SK-N-SH treated with all-trans-retinoic acid at 6 μM for 48 hours (cell line): ENCODE data around the gene KCNK2.

Experiments used
- ATAC-seq: fragments of 200-7000 bp; cut with Tn5 transposase; 3 replicates; pipeline ENCODE4 v1.9.1; 2020; ENCODE audit warnings: mild to moderate bottlenecking, moderate library complexity
- ARNTL ChIP-seq: fragments of 450-650 bp; formaldehyde crosslinking; IDR thresholded peaks from 2 replicates; pipeline ENCODE4 v1.5.0; 2020; ENCODE audit warnings: low read depth, mild to moderate bottlenecking, moderate library complexity, borderline replicate concordance
- BACH2 ChIP-seq: fragments of 250-450 bp; sonication (Bioruptor Pico); IDR thresholded peaks from 2 replicates; pipeline ENCODE4 v1.9.0; 2021; ENCODE audit warnings: mild to moderate bottlenecking, borderline replicate concordance
- CREB5 ChIP-seq: fragments of 250-450 bp; sonication (Bioruptor Pico); IDR thresholded peaks from 2 replicates; pipeline ENCODE4 v1.5.1; 2020; ENCODE audit warnings: low read depth, mild to moderate bottlenecking, moderate library complexity
- CSRNP3 ChIP-seq: fragments of 250-450 bp; sonication (Bioruptor Pico); IDR thresholded peaks from 2 replicates; pipeline ENCODE4 v1.5.1; 2021; ENCODE audit warnings: mild to moderate bottlenecking, moderate library complexity
- ESRRG ChIP-seq: fragments of 250-450 bp; sonication (Bioruptor Pico); IDR thresholded peaks from 2 replicates; pipeline ENCODE4 v1.6.1; 2021; ENCODE audit warnings: mild to moderate bottlenecking
- GLIS3 ChIP-seq: fragments of 250-450 bp; sonication (Bioruptor Pico); IDR thresholded peaks from 2 replicates; pipeline ENCODE4 v1.5.0; 2020; ENCODE audit warnings: mild to moderate bottlenecking, moderate library complexity
- ISL1 ChIP-seq: fragments of 250-450 bp; sonication (Bioruptor Pico); IDR thresholded peaks from 2 replicates; pipeline ENCODE4 v2.1.2; 2022; ENCODE audit warnings: mild to moderate bottlenecking, moderate library complexity
- OSR1 ChIP-seq: fragments of 250-450 bp; sonication (Bioruptor Pico); IDR thresholded peaks from 2 replicates; pipeline ENCODE4 v1.8.0; 2022; ENCODE audit warnings: moderate library complexity, mild to moderate bottlenecking, inconsistent platforms
- PPARA ChIP-seq: fragments of 250-450 bp; sonication (Bioruptor Pico); IDR thresholded peaks from 2 replicates; pipeline ENCODE4 v1.5.0; 2020; ENCODE audit warnings: mild to moderate bottlenecking, borderline replicate concordance
- RARB ChIP-seq: fragments of 250-450 bp; sonication (Bioruptor Pico); IDR thresholded peaks from 2 replicates; pipeline ENCODE4 v1.8.0; 2021; ENCODE audit warnings: mild to moderate bottlenecking, moderate library complexity
- SNAI2 ChIP-seq: fragments of 250-450 bp; sonication (Bioruptor Pico); IDR thresholded peaks from 2 replicates; pipeline ENCODE4 v1.5.0; 2020; ENCODE audit warnings: mild to moderate bottlenecking, moderate library complexity
- TCF4 ChIP-seq: fragments of 250-450 bp; sonication (Bioruptor Pico); IDR thresholded peaks from 2 replicates; pipeline ENCODE4 v1.8.0; 2021; ENCODE audit warnings: mild to moderate bottlenecking, moderate library complexity, borderline replicate concordance
- TOX ChIP-seq: fragments of 250-450 bp; sonication (Bioruptor Pico); IDR thresholded peaks from 2 replicates; pipeline ENCODE4 v1.8.0; 2021; ENCODE audit warnings: mild to moderate bottlenecking, moderate library complexity, borderline replicate concordance
- ZC3H10 ChIP-seq: fragments of 250-450 bp; sonication (Bioruptor Pico); IDR thresholded peaks from 2 replicates; pipeline ENCODE4 v1.5.1; 2021; ENCODE audit warnings: mild to moderate bottlenecking, moderate library complexity
- ZFP3 ChIP-seq: fragments of 250-450 bp; sonication (Bioruptor Pico); IDR thresholded peaks from 2 replicates; pipeline ENCODE4 v1.5.0; 2020; ENCODE audit warnings: mild to moderate bottlenecking, moderate library complexity
- ZFP30 ChIP-seq: fragments of 450-650 bp; formaldehyde crosslinking; IDR thresholded peaks from 2 replicates; pipeline ENCODE4 v1.5.0; 2022; ENCODE audit warnings: mild to moderate bottlenecking, moderate library complexity
- ZNF565 ChIP-seq: fragments of 450-650 bp; formaldehyde crosslinking; conservative IDR thresholded peaks from 2 replicates; pipeline ENCODE4 v1.5.0; 2020; ENCODE audit warnings: low read depth, mild to moderate bottlenecking, moderate library complexity
- ZNF70 ChIP-seq: fragments of 450-650 bp; formaldehyde crosslinking; IDR thresholded peaks from 2 replicates; pipeline ENCODE4 v1.5.0; 2020; ENCODE audit warnings: mild to moderate bottlenecking, moderate library complexity
- ZNF8 ChIP-seq: fragments of 450-650 bp; formaldehyde crosslinking; IDR thresholded peaks from 2 replicates; pipeline ENCODE4 v1.5.0; 2020; ENCODE audit warnings: mild to moderate bottlenecking, moderate library complexity
- TF ChIP-seq, protein P1 (sequence below): fragments of 250-450 bp; sonication (Bioruptor Pico); IDR thresholded peaks from 2 replicates; pipeline ENCODE4 v1.8.0; 2020; ENCODE audit warnings: mild to moderate bottlenecking, moderate library complexity, borderline replicate concordance
- TF ChIP-seq, protein P2 (sequence below): fragments of 250-450 bp; sonication (Bioruptor Pico); IDR thresholded peaks from 2 replicates; pipeline ENCODE4 v1.8.0; 2021; ENCODE audit warnings: low read depth, mild to moderate bottlenecking, moderate library complexity, borderline replicate concordance
- TF ChIP-seq, protein P3 (sequence below): fragments of 250-450 bp; sonication (Bioruptor Pico); IDR thresholded peaks from 2 replicates; pipeline ENCODE4 v1.5.0; 2020; ENCODE audit warnings: mild to moderate bottlenecking, moderate library complexity

Gene KCNK2

GRCh38 chr1:215210167-215210566 is 127.6 kb downstream of the KCNK2 start:
- no peak for ATAC-seq
- TF ChIP-seq ARNTL (CRISPR knock-in tag) (no peak), ESRRG (CRISPR knock-in tag) (no peak), PPARA (CRISPR knock-in tag) (no peak), GLIS3 (no peak), ZNF8 (CRISPR knock-in tag) (no peak), CSRNP3 (no peak), ZNF70 (CRISPR knock-in tag) (no peak), BACH2 (CRISPR knock-in tag) (no peak), ZNF565 (CRISPR knock-in tag) (no peak), OSR1 (CRISPR knock-in tag) (no peak), ISL1 (CRISPR knock-in tag) (no peak), SNAI2 (CRISPR knock-in tag) (no peak), RARB (CRISPR knock-in tag) (no peak), TCF4 (no peak), CREB5 (CRISPR knock-in tag) (no peak), ZFP3 (CRISPR knock-in tag) (no peak), TOX (no peak)
- TF ChIP-seq, protein P1, sequence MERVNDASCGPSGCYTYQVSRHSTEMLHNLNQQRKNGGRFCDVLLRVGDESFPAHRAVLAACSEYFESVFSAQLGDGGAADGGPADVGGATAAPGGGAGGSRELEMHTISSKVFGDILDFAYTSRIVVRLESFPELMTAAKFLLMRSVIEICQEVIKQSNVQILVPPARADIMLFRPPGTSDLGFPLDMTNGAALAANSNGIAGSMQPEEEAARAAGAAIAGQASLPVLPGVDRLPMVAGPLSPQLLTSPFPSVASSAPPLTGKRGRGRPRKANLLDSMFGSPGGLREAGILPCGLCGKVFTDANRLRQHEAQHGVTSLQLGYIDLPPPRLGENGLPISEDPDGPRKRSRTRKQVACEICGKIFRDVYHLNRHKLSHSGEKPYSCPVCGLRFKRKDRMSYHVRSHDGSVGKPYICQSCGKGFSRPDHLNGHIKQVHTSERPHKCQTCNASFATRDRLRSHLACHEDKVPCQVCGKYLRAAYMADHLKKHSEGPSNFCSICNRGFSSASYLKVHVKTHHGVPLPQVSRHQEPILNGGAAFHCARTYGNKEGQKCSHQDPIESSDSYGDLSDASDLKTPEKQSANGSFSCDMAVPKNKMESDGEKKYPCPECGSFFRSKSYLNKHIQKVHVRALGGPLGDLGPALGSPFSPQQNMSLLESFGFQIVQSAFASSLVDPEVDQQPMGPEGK: no peak
- TF ChIP-seq, protein P2, sequence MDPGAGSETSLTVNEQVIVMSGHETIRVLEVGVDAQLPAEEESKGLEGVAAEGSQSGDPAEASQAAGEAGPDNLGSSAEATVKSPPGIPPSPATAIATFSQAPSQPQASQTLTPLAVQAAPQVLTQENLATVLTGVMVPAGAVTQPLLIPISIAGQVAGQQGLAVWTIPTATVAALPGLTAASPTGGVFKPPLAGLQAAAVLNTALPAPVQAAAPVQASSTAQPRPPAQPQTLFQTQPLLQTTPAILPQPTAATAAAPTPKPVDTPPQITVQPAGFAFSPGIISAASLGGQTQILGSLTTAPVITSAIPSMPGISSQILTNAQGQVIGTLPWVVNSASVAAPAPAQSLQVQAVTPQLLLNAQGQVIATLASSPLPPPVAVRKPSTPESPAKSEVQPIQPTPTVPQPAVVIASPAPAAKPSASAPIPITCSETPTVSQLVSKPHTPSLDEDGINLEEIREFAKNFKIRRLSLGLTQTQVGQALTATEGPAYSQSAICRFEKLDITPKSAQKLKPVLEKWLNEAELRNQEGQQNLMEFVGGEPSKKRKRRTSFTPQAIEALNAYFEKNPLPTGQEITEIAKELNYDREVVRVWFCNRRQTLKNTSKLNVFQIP: no peak
- TF ChIP-seq, protein P3, sequence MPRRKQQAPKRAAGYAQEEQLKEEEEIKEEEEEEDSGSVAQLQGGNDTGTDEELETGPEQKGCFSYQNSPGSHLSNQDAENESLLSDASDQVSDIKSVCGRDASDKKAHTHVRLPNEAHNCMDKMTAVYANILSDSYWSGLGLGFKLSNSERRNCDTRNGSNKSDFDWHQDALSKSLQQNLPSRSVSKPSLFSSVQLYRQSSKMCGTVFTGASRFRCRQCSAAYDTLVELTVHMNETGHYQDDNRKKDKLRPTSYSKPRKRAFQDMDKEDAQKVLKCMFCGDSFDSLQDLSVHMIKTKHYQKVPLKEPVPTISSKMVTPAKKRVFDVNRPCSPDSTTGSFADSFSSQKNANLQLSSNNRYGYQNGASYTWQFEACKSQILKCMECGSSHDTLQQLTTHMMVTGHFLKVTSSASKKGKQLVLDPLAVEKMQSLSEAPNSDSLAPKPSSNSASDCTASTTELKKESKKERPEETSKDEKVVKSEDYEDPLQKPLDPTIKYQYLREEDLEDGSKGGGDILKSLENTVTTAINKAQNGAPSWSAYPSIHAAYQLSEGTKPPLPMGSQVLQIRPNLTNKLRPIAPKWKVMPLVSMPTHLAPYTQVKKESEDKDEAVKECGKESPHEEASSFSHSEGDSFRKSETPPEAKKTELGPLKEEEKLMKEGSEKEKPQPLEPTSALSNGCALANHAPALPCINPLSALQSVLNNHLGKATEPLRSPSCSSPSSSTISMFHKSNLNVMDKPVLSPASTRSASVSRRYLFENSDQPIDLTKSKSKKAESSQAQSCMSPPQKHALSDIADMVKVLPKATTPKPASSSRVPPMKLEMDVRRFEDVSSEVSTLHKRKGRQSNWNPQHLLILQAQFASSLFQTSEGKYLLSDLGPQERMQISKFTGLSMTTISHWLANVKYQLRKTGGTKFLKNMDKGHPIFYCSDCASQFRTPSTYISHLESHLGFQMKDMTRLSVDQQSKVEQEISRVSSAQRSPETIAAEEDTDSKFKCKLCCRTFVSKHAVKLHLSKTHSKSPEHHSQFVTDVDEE (CRISPR knock-in tag): no peak

GRCh38 chr1:215215846-215216245 is 133.3 kb downstream of the KCNK2 start:
- TF ChIP-seq, protein P1: no peak
- TF ChIP-seq TOX (no peak), ZC3H10 (no peak), ZNF8 (CRISPR knock-in tag) (no peak), GLIS3 (no peak), CSRNP3 (no peak), CREB5 (CRISPR knock-in tag) (no peak), OSR1 (CRISPR knock-in tag) (no peak), SNAI2 (CRISPR knock-in tag) (no peak), ZFP30 (CRISPR knock-in tag) (no peak), ESRRG (CRISPR knock-in tag) (no peak), ZFP3 (CRISPR knock-in tag) (no peak), ZNF70 (CRISPR knock-in tag) (no peak), ZNF565 (CRISPR knock-in tag) (no peak)
- TF ChIP-seq, protein P3 (CRISPR knock-in tag): no peak

More at GRCh38 chr1:215215846-215216245, 133.3 kb downstream of the KCNK2 start:
- ATAC-seq: no peak; the same call in 2 of the 3 replicates
